NCI-H2081 treated with DMSO at 0.1 percent for 48 hours (cell line): ENCODE measurements around the gene UROS.

ENCODE experiments used
- DNase-seq: peaks from one replicate; lab custom pipeline; 2025; lab: John Stamatoyannopoulos, UW

Gene UROS

GRCh38 chr10:125788156-125789034, 34.7 kb downstream of the UROS start:
- DNase-seq, result no peak

- no peak for DNase-seq
Observed at GRCh38 chr10:125785791-125786190, 37.3 kb downstream of the UROS start.

GRCh38 chr10:125783957-125784356, 39.1 kb downstream of the UROS start:
- no peak for DNase-seq

GRCh38 chr10:125783408-125783807, 39.6 kb downstream of the UROS start:
- DNase-seq, result no peak

GRCh38 chr10:125782616-125783015, 40.4 kb downstream of the UROS start:
- no peak for DNase-seq

- no peak for DNase-seq
Observed at GRCh38 chr10:125782054-125782453, 41.0 kb downstream of the UROS start.

GRCh38 chr10:125781374-125781773, 41.7 kb downstream of the UROS start:
- no peak for DNase-seq

GRCh38 chr10:125779403-125780327, 43.4 kb downstream of the UROS start:
- no peak for DNase-seq

- DNase-seq, result no peak
Observed at GRCh38 chr10:125778556-125778955, 44.5 kb downstream of the UROS start.

- no peak for DNase-seq
Observed at GRCh38 chr10:125777806-125778205, 45.3 kb downstream of the UROS start.

- no peak for DNase-seq
Observed at GRCh38 chr10:125775491-125776106, 47.5 kb downstream of the UROS start, which contains the start of gene MMP21. MMP21 (minus strand) TSS chr10:125775821; CDS start chr10:125775821, 0 bp downstream.

- DNase-seq, result no peak
Observed at GRCh38 chr10:125774581-125775191, 48.4 kb downstream of the UROS start.

- no peak for DNase-seq
Observed at GRCh38 chr10:125773687-125774543, 49.1 kb downstream of the UROS start.

- no peak for DNase-seq
Observed at GRCh38 chr10:125772864-125773180, 50.2 kb downstream of the UROS start.

- DNase-seq, result no peak
Observed at GRCh38 chr10:125772112-125772863, 50.8 kb downstream of the UROS start.

GRCh38 chr10:125770844-125771243, 52.2 kb downstream of the UROS start:
- DNase-seq, result no peak

- DNase-seq, result no peak
Observed at GRCh38 chr10:125769175-125769574, 53.9 kb downstream of the UROS start.

GRCh38 chr10:125768219-125768855, 54.7 kb downstream of the UROS start:
- no peak for DNase-seq

- DNase-seq, result no peak
Observed at GRCh38 chr10:125766511-125766910, 56.5 kb downstream of the UROS start.

GRCh38 chr10:125765835-125766234, 57.2 kb downstream of the UROS start:
- DNase-seq, result no peak
